Adrenal gland (tissue), 5 donors: Measurements from ENCODE around the gene SPIRE1.

Experiments
- CTCF ChIP-seq, 6 experiments: fragments of 450-650 bp in 4 of 6; fragments of 200-600 bp in 2 of 6; sonication (generic) in 1 of 6; IDR thresholded peaks; 1 replicate in 5 of 6; 2 replicates in 1 of 6; pipeline versions ENCODE4 v1.5.1 to v1.8.0; 2016 to 2021; ENCODE audit warnings: antibody characterized with exemption in 6 of 6, mild to moderate bottlenecking in 2 of 6, moderate library complexity in 1 of 6
- POLR2A ChIP-seq, 2 donors: fragments of 450-650 bp; IDR thresholded peaks; one replicate each; pipeline ENCODE4 v1.6.1; 2017; ENCODE audit warnings: antibody characterized with exemption in 2 of 2, mild to moderate bottlenecking in 2 of 2, moderate library complexity in 1 of 2
- donor health status: DM: no; HTN: no; CAD: no.

- TF ChIP-seq POLR2A (IDR thresholded peaks at IDR 0.05) = no peak
- no peak for TF ChIP-seq CTCF (IDR thresholded peaks at IDR 0.05)
Observed at GRCh38 chr18:12658426-12659138, 675 bp upstream of the SPIRE1 start.
